Activated T-cell treated with anti-CD3 and anti-CD28 coated beads, Interleukin-2, amount 50 U/mL, for 1 hour (primary cell): Measurements from ENCODE around the gene LRRC46.
A peak's percentile ranks its signal among the peaks of the same experiment; 100 is the strongest.

ENCODE experiments used
- DNase-seq: peaks from one replicate; pipeline ENCODE4 v3.0.0-alpha.2; 2020

The LRRC46 gene

GRCh38 chr17:47879028-47879585 lies 47.6 kb downstream of the LRRC46 start:
- no peak for DNase-seq

GRCh38 chr17:47879776-47880454 lies 48.4 kb downstream of the LRRC46 start:
- DNase-seq, result no peak

GRCh38 chr17:47882247-47882646 lies 50.8 kb downstream of the LRRC46 start:
- DNase-seq, result no peak

- no peak for DNase-seq
Measured at GRCh38 chr17:47882695-47883588, 51.5 kb downstream of the LRRC46 start.

GRCh38 chr17:47883589-47884426 lies 52.3 kb downstream of the LRRC46 start:
- no peak for DNase-seq

- DNase-seq, result no peak
Measured at GRCh38 chr17:47884427-47884740, 52.9 kb downstream of the LRRC46 start.

GRCh38 chr17:47884905-47885730 lies 53.6 kb downstream of the LRRC46 start:
- DNase-seq, result peak; percentile 26
